Activated CD4-positive, CD25-positive, alpha-beta regulatory T cell treated with anti-CD3 and anti-CD28 coated beads, Interleukin-2, amount 50 U/mL, for 16 hours (primary cell): ENCODE results near the gene ITPR3.

ENCODE experiments used
- DNase-seq: peaks from one replicate; pipeline ENCODE4 v3.0.0-alpha.2; 2020; ENCODE audit warnings: low read depth, low spot score

The ITPR3 gene

DNA sequence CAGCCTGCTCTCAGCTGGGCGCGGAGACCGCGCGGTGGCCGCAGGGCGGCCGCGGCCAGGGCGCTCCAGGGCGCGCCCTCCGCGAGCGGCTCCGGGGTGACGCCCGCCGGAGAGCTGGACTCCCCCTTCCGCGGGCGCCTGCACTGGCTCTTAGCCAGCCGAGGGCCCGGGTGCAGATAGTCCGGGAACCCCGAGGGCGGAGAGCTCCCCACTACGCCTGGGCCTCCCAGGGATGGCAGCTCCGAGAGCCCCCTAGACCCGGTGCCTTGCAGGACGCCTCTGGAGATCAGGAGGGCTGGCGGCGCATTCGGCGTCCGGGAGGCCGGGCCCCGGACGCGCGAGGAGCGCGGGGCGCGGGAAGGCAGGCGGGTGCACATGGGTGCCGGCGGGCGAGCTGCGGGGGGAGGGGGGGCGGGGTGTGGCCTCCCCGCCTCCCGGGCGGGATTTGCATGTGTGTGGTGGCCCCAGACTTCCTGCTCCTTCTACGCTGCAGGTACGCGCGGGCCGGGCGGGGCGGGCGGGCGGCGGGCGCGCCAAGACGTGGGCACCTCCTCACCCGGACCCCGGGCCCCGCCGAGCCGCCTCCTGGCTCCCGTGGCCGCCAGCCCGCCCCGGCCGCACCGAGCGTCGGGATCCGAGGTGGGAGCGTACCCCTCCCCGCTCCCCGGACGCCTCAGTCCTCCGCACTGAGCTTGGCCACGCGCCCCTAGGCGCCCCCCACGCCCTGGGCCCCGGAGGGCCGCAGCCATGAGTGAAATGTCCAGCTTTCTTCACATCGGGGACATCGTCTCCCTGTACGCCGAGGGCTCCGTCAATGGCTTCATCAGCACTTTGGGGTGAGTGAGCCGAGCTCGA lies at the start of gene ITPR3:
ITPR3 (plus strand) TSS at position 467 of the 855 bp plus-strand sequence; CDS start at position 748, 281 bp downstream.
- DNase-seq: peak; percentile 42

DNA sequence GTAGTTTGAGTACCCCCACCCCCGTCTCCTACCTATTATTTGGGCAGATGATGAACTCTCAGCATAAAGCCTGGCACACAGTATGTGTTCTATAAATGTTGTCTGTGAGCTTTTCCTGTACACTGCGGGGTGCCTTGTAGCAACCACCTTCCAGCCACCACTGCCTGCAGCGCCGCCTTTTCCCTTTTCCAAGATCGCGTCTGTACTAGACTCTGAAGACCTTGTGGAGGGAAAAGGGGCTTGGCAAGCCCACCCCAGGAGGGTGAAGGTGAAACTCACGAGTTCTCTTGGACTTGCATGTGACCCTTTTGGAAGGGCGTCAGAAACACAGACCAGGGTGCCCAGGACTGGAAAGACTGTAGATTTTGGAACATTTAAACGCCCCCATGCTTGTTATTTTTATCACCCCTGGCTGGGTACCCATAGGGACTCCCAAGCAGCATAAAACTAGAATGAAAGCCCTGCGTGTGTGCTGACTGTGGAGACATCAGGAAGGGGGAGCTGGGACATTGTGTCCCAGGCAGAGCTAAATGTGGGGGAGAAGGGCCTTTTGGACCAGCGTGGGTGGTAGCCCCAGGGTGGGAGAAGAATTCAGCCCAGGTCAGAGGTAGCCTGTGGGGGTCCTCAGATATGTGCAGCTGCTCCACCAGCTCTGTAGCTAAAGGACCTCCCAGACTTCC lies 49.3 kb upstream of the ITPR3 start:
- no peak for DNase-seq

DNA sequence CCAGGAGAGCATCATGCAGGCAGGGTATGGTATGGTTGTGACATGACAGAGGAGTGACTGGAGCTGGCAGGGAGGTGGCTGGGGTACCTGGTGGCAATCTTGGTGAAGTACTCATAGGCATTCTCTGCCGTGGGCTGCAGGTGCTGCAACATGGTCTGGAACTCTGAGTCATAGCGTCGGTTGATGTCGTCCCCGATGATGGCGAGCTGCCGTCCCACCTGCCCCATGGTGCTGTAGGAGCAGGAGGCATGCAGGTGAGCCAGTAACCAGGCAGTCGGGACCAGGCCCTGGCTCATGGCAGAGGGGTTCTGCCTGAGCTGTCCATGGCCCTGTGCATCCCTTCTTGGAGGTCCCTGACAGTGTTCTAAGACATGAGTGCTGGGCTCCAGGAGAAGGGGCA lies 45.9 kb upstream of the ITPR3 start:
- DNase-seq: no peak

DNA sequence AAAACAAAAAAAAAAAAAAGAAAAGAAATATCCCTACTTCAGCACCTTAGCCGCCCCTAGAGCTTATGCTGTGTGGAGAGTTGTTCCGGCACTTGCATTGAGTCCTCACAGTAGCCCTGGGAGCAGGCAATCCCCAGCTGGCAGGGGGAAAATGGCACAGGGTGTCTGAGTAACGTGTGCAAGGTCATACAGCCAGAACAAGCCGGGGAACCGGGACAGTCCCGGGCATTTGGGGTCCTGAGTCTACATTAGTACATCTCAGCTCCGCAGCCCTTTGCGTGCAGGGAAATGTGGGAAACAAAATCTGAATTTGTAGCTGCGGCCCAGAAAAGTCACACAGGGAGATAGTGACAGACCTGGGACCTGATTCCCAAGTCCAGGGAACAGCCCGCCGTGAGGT lies 44.5 kb upstream of the ITPR3 start:
- no peak for DNase-seq

DNA sequence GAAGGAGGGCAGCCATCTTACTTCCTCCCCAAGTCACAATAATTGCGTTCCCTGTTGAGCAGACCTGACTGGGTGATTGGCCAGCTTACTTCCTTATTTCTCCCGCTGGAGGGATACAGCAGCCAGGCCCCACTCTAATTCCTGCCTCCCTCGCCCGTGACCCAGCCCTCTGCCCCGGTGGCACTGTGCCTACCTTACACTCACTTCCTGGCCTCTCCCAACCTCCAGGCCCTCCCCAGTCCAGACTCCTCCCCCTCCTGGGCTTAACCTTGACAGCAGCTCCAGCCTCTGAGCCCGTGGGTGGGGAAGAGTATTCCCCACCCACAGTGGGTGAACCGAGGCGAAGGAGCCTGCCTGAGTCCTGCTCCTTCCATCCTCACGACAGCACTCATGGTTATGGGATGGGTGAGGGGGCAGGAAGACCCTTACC lies 44.0 kb upstream of the ITPR3 start:
- DNase-seq: no peak

DNA sequence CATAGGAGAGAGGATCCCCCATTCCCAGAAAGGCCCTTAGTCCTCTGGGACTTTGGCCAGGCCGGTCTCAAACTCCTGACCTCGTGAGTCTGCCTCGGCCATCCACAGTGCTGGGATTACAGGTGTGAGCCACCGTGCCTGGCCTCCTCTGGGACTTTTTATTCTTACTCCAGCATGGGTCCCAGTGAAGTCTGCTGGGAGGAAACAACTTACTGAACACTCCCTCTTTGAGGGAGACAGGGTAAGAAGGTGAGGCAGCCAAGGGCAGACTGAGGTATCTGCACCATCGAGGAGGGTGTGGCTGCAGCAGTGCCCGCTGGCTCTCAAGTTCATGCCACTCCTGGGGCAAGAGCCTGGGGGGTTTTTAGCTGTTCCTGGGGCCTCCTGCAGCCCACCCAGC lies 43.4 kb upstream of the ITPR3 start:
- no peak for DNase-seq

DNA sequence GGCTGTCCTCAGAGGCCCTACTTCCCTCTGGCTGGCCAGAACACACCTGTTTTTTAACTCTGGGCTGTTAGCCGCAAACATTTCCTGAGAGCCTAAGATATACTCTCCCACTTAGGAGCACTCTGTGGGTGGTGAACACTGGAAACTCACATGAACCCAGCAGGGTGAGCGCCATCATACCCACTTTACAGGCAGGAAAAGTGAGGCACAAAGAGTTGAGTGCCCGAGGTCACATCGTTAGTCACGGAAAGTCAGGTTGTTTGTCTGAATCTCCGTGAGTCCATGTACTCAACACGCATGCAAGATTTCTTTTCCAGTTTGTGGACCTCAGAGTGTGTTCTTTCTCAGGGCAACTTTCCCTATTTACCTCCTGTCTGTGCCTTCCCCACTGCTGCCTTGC lies 43.0 kb upstream of the ITPR3 start:
- DNase-seq: no peak

DNA sequence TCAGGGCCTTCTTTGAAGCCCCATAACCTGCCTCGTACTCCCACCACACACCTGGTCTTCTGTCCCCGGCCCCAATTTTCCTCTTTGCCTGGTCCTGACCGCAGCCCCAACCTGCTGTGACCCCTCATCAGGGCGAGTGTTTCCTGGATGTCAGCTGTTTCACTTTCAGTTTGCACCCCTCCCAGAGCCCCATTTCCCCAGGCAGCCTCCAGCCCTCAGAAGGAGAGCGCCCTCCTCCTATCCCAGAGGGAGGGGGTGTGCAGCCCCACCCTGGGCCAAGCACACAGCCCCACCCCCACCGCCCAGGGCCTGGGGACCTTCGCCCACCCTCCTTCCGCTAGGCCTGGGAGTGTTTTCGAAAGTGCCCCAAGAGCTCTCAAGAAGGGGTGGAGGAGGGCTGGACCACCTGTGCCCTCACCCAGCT lies 42.5 kb upstream of the ITPR3 start:
- no peak for DNase-seq

DNA sequence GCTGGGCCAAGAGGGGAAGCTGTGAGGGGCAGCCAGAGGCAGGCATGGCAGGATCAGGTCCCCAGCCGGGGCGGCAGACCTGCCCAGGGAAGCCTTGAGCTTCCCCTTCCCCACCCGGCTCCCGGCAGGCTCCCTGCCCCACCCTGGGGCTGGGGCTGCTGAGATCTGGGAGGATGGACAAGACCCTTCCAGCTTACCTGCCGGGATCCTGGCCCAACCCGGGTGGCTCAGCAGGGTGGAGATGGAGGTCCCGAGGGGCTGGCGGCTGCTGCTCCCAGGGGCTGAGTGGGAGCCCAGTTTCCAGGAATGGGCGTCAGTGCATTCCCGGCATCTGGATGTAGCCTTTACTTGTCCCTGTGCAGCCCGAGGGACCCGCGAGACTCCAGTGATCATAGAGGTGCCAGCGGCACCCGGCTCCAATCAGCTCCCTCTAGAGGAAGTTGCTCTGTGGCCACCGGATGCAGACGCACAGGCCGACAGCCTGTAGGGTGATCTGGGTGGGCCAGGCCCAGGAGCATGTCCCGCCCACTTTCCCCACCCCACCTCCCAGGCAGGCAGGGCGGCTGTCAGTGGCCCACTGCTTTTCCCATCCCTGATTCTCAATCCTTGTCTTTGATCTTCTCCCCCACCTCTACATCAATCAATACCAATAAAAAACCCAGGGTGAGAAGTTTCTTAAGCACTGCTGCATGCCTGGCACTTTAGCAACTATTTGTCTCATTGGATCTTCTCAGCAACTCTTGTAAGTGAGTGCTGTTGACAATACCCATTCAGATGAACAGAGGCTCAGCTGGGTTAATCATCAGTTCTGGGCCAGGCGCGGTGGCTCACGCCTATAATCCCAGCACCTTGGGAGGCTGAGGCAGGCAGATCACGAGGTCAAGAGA lies 41.1 kb upstream of the ITPR3 start, which contains the start of gene BAK1:
BAK1 (minus strand) TSS at position 449 of the 887 bp plus-strand sequence. CDS start 2,672 bp downstream, outside the sequence.
- DNase-seq: peak; percentile 74

DNA sequence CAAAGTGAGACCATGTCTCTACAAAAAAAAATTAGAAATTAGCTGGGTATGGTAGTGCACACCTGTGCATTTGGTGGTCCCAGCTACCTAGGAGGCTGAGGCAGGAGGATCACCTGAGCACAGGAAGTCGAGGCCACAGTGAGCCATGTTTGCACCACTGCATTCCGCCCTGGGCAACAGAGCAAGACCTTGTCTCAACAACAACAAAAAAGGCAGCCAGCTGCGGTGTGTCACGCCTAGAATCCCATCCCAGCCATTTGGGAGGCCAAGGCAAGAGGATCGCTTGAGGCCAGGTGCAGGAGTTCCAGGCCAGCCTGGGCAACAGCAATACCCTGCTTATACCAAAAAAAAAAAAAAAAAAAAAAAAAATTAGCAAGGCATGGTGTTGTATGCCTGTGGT lies 39.9 kb upstream of the ITPR3 start:
- DNase-seq: no peak

DNA sequence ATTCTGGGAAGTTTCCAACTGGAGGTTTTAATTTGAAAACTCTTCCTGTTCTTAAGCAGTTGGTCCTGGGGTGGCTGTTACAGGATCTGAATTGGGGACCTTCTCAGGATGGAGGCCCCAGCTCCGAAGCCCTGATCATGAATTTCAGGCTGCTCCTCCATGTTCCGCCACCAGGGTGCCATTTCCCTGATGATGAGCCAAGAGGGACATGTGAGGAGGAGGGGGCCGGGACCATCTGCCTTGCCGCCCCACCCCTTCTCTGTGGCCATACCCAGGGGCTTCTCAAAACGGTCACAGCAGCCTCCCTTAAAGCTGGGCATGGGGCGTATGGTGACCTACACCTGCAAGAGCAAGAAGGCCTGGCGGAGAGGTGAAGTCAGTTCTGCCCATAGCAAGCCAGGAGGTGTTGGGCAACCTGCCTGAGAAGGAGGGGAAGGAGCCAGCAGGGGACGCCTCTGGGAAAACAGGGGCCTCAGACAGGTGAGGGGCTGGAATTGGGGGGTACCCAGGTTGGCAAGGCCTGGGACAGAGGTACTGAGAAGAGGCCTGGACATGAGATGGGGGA lies 37.4 kb upstream of the ITPR3 start:
- DNase-seq: no peak

DNA sequence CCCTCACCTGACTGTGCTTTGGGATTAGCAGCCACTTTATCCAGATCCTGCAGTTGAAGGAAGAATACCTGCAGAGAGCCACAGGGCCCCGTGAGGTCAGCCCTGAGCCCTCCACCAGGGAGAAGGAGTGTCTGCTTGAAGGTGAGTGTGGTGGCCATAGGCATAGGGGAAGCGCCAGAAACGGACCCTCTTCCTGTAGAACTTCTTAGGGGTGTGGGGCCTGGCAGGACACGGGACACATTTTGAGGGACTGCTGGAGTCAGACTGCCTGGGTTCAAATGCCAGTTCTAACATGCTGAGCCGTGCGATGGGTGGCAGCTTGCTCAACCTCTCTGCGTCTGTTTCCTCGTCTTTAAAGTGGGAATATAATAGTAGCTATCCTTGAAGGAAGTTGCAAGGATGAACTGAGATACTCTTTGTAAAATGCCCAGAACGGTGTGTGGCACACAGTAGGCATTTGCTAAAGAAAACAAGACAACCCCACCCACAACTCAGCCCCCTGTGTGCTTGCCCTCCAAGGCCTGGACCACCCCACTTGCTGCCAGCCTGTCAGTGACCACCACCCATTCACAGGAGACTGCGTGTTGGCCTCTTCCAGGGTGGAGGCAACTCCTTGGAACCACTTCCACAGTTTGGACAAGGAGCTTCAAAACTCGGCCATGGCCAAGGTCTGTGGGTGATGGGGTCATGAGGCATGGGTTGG lies 36.3 kb upstream of the ITPR3 start:
- no peak for DNase-seq

DNA sequence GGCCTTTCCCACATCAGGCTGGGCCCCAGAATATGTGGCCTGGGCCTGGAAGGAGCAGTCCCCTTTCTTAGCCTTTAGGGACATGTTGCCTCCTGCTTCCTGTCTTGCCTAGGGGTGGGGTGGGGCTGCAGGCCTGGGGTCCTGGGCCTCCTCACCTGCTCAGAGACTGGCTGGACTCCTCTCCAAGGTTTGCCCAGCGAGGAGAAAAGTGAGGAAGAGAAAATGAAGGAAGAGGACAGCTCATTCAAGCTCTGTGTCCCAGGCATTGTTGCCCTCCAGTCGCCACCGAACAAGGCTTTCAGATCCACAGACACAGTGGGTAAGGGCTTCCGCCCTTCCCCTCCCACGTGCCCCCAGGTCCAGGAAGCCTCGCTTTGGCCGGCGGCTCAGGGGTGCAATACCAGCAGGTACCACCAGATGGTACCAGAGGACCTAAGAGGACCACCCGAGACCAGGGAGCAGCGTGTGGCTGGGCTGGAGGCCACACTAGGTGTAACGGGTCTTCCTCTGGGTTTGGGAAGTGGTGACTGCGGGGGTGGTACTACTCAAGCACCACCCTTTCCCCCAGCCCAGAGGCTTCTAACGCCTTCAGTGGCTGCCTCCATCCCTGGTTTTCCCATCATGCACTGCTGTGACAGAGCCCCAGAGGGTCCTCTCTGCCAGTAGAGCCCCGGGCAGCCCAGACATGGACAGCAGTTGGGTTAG lies 35.6 kb upstream of the ITPR3 start:
- peak; percentile 72 for DNase-seq

DNA sequence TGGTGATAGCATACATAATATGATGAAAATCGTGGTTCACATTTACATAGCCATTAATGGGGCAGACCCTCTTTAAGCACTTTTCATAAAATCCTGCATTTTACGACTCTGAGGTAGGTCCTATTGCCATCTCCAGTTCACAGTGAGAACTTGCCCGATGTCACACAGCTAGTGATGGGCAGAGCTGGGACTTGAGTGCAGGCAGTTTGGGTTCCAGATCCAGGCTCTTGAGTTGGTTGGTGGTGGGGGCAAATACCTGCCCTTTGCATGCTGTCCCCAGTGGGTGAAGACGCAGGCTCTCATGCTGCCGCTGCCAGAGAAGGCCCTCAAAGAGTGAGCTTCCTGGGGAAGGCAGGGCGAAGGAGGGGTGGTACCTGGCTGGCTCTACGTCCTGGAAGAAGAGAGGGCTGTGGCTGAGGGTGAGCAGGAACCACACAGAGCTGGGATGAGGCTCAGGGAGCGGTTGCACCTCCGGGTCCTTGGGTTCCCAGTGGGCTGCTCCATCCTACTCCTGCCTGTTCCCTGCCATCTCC lies 34.9 kb upstream of the ITPR3 start:
- no peak for DNase-seq

DNA sequence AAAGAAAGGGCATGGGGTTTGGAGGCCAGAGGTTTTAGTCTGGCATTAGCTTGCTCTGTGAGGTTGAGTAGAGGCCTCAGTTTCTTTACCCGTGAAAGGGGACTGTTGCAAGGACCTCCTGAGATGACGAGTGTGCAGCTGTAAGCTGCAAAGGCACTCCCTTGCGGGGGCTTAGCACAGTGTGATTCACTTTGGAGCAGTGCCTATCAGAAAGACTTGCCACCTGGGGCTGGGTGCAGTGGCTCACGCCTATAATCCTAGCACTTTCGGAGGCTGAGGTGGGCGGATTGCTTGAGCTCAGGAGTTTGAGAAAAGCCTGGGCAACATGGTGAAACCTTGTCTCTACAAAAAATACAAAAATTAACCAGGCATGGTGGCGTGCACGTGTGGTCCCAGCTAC lies 33.6 kb upstream of the ITPR3 start:
- no peak for DNase-seq

DNA sequence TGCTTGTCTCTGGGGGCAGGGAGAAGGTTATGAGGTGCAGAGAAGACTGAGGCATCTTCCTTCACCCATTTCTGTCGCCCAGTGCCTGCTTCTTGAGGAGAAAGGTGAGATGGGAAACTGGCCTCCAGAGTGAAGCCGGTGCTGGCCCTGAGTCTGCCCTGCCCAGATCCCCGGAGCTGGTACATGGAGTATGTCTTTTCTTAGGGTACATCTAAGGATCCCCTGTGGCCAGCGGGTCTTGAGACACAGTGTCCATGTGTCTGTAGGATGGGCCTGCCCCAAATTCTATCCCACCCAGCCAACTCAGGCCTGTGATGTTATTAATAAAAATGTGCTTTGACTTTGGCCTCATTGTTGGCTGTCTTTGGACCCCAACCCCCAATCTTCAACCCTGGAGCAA lies 32.2 kb upstream of the ITPR3 start:
- DNase-seq: no peak

DNA sequence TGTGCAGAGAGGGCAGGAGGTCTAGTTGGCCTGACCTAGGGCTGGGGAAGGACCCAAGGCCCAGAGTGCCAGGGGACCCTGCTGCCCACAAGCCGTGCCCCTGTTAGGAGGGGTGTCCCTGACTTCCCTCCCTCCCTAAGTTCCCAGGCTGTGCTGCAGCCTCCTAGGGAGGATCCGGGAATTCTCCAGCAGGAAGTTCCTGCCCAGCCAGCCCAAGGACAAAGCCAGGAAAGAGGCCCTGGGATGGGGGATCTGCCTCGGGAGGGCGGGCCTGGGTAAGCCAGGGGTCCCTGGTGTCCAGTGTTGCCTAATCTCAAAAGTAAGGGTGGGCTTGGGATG lies 31.8 kb upstream of the ITPR3 start:
- no peak for DNase-seq

DNA sequence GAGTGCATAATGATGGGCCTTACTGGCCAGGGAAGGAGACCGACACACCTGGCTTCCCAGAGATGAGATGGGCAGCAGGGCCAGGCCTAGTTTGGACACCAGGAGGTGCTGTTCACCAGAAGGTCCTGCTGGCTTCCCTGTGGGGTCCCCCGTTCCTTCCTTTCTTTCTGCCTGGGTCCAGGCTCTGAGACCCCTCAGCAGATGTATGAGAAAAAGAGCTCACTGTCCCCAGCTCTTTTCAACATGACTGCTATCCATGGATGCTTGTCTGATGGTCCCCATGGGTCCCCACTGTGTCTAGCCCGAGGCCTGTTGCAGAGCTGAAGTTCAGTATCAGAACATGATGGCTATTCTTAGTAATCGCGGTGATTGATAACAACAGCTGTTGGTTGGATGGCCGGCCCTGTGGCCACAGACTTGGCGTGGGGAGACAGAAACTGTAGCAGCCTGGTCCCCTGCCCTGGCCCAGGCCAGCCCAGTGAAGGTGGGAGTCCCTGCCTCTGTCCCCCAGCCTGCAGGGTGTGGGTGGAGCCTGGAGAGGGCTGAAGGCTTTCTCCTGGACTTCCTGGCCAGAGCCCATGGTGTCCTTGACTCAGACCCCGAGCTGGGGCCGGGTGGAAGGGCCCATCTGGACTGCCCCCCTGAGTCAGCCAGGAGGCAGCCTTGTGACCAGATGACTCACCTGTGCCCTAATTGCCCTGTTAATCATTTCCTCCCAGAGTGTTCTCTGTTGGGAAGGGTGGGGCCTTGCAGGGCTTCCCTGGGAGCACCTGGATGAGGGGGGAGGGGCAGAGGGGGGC lies 31.2 kb upstream of the ITPR3 start:
- no peak for DNase-seq

DNA sequence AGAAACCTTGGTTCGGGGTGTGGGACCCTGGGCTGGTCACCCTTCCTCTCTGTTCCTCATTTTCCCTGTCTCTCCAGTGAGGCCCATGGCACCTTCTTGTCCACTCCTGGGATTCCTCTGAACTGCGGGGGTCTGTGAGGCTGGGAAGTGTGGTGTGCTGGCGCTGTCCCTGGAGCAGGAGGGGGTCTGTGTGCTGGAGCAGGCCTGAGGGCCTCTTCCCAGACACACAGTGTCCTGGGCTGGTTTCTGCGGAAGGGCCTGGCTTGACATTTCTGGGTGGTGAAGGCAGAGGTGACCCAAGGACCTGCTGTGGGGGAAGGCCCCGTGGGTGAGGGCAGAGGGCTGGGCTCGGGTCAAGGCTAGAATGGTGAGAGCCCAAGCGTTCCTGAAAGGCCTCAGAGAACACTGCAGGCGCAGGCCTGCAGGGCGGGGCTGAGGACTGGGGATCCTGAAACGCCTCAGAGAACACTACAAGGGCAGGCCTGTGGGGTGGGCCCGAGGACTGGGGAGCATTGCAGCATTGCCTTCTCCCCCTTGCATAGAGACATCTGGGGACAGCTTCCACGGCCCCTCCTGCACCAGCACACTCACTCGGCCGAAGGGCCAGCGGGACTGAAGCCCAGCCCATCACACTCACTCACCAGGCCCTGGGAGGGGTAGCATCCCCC lies 30.5 kb upstream of the ITPR3 start:
- DNase-seq: no peak
